Activated naive CD8-positive, alpha-beta T cell treated with anti-CD3 and anti-CD28 coated beads for 36 hours (primary cell): ENCODE data around the gene POLD3. TPM values are rescaled to one million over a fixed set of nuclear protein-coding genes. Genes with fewer than 3 reads are reported as not detected.
"Not testable (repeated sequence)": the region's sequence is repeated elsewhere in the genome, so short reads cannot be mapped to it uniquely, and the experiment has no call there.

Experiments
- DNase-seq: peaks from one replicate; pipeline ENCODE4 v3.0.0; 2021
- H3K27ac Mint-ChIP-seq: one replicate; pipeline ENCODE4 v1.8.0; 2022; ENCODE audit warnings: mild to moderate bottlenecking, moderate library complexity, mixed read lengths
- H3K27me3 Mint-ChIP-seq: one replicate; pipeline ENCODE4 v1.8.0; 2022; ENCODE audit warnings: mild to moderate bottlenecking, mixed read lengths
- H3K36me3 Mint-ChIP-seq: one replicate; pipeline ENCODE4 v1.8.0; 2021; ENCODE audit warnings: mild to moderate bottlenecking, mixed read lengths
- H3K4me1 Mint-ChIP-seq: one replicate; pipeline ENCODE4 v1.8.0; 2021; ENCODE audit warnings: mixed read lengths
- H3K4me3 Mint-ChIP-seq: one replicate; pipeline ENCODE4 v1.8.0; 2022; ENCODE audit warnings: mild to moderate bottlenecking, moderate library complexity, mixed read lengths
- H3K9me3 Mint-ChIP-seq: one replicate; pipeline ENCODE4 v1.8.0; 2022; ENCODE audit warnings: mixed read lengths
- total RNA-seq, 2 experiments: library from RNA; stranded (reverse); gene quantifications; one replicate each; pipeline ENCODE4 v1.2.3, GENCODE V29; 2021

Gene POLD3
- total RNA-seq, 2 experiments from 2014 or later: 68.4 to 71.3 TPM

DNA sequence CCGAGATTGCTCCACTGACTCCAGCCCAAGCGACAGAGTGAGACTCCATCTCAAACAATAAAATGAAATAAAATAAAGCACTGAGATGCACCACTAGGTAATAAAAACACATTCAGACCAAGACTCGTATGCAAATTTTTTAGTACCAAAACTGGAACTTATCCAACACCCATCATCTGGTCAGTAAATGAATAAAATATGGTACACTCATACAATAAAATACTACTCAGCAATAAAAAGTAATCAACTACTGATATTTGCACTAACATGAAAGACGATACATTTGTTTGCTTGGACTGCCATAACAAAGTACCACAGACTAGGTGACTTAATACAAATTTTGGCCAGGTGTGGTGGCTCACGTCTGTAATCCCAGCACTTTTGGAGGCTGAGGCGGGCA is 17.8 kb upstream of the POLD3 start:
- no peak overlapping the region for H3K27ac Mint-ChIP-seq
- H3K9me3 Mint-ChIP-seq: no peaks in the 10 kb centered on the region

DNA sequence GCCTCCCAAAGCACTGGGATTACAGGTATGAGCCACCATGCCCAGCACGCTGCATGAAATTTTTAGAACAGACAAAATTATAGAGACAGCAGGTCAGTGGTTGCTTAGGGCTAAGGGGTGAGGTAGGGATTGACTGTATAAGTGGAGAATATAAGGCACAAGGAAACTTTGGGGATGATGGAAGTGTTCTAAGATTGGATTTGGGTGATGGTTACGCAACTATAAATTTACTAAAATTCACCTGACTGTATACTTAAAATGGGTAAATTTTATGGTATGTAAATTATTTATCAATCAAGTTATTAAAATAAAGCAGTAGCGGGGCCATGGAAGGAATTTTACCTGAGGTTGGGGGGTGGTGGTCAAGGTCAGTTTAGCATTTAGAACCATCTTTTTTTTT is 16.4 kb upstream of the POLD3 start:
- H3K4me1 Mint-ChIP-seq: no peaks in the 10 kb centered on the region
- H3K4me3 Mint-ChIP-seq: no peak overlapping the region
- DNase-seq: no peak
- H3K27me3 Mint-ChIP-seq: no peaks in the 10 kb centered on the region
- no peak overlapping the region for H3K27ac Mint-ChIP-seq
- H3K9me3 Mint-ChIP-seq: no peaks in the 10 kb centered on the region
- no peaks in the 10 kb centered on the region for H3K36me3 Mint-ChIP-seq

More for the DNA sequence above, 17.8 kb upstream of the POLD3 start:
- DNase-seq: no peak
- Mint-ChIP-seq H3K36me3 (no peaks in the 10 kb centered on the region), H3K4me3 (no peak overlapping the region), H3K4me1 (no peaks in the 10 kb centered on the region), H3K27me3 (no peaks in the 10 kb centered on the region)

DNA sequence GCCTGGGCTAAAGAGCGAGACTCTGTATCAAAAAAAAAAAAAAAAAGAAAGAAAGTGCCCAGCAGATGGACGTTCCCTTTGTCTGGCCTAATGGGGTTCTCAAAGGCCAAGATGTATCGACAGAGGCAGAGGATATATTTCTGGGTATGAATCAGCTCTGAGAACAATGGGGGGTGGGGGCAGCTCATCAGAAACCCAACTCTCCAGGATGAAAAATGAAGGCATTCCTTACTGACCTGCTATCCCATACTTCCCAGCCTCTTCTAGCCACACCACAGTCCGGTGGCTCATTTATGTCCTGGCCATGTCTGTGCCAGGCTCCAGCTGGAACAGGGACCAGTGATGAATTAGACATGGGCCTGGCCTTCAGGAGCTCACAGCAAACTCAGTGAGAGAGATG is 15.2 kb upstream of the POLD3 start:
- H3K27me3 Mint-ChIP-seq: no peaks in the 10 kb centered on the region

DNA sequence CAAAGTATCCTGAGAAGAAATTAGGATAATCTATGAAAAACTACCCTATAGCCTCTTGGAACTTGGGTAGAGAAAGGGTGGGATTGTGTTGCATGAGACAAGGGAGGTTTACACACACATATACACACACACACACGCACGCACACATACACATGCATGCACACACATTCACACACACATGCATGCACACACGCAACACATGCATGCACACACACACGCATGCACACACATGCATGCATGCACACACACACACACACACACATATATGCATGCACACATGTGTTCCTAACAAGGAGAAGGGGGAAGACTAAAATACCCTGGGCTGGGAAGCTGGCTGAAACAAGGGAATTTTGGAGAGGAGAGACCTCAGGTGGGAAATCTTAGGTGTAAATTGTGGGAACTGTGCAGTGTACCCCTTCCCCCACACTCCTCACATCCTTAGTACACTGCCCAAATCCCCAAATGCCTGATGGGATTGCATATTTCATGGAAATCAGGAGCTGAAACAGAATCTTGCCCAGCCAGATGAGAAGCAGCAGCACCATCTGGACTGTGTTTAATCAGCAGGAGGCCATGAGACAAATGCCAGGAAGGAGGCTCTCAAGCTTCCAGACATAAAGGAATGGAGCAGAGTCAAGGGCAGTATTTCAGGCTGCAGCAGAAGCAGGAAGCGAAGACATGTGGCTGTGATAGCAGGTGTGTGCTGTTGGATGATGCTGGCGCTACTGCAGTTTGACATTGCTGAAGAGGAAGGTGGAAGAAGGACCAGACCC is 14.6 kb upstream of the POLD3 start:
- H3K9me3 Mint-ChIP-seq: no peaks in the 10 kb centered on the region

More for the DNA sequence above, 15.2 kb upstream of the POLD3 start:
- H3K27ac Mint-ChIP-seq: no peak overlapping the region
- no peaks in the 10 kb centered on the region for H3K9me3 Mint-ChIP-seq
- DNase-seq: no peak
- H3K4me3 Mint-ChIP-seq: no peak overlapping the region
- H3K36me3 Mint-ChIP-seq: no peaks in the 10 kb centered on the region
- H3K4me1 Mint-ChIP-seq: no peaks in the 10 kb centered on the region

DNA sequence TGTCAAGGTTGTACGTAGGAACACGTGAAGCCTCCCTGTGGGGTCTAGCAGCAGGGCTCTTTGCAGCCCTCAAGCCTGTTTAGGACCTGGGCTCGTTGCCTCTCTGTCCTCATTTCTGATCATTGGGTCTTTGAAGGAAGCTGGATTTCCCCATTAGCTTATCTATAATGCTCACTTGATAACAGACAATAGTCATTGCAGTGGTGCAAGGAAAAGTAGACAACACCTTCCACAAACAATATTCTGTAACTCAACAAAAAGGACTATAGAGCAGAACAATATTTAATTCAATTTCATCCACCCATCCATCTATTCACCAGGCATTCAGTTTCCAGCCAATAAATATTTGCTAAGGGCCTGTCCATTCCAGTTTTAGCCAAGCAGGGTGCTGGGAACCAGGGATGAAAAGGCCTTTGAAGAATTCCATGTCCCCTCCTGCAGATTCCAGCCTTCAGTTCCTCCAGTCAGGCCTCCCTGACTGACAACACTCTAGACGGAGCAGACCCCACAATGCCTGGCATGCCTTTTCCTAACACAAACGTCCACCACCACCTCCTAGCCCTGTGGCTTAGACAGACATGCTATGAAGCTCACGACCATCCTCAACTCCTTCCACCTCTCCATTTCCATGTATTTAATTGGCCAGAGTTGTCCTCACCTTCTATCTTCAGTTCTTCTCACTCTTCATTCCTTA is 12.7 kb upstream of the POLD3 start:
- no peaks in the 10 kb centered on the region for H3K9me3 Mint-ChIP-seq
- H3K36me3 Mint-ChIP-seq: no peaks in the 10 kb centered on the region
- no peak overlapping the region for H3K27ac Mint-ChIP-seq
- no peaks in the 10 kb centered on the region for H3K4me1 Mint-ChIP-seq
- H3K27me3 Mint-ChIP-seq: no peaks in the 10 kb centered on the region
- H3K4me3 Mint-ChIP-seq: no peak overlapping the region
- no peak for DNase-seq

More for the DNA sequence above, 14.6 kb upstream of the POLD3 start:
- Mint-ChIP-seq H3K27me3 (no peaks in the 10 kb centered on the region), H3K4me3 (no peak overlapping the region), H3K27ac (no peak overlapping the region), H3K36me3 (no peaks in the 10 kb centered on the region), H3K4me1 (no peaks in the 10 kb centered on the region)
- no peak for DNase-seq

DNA sequence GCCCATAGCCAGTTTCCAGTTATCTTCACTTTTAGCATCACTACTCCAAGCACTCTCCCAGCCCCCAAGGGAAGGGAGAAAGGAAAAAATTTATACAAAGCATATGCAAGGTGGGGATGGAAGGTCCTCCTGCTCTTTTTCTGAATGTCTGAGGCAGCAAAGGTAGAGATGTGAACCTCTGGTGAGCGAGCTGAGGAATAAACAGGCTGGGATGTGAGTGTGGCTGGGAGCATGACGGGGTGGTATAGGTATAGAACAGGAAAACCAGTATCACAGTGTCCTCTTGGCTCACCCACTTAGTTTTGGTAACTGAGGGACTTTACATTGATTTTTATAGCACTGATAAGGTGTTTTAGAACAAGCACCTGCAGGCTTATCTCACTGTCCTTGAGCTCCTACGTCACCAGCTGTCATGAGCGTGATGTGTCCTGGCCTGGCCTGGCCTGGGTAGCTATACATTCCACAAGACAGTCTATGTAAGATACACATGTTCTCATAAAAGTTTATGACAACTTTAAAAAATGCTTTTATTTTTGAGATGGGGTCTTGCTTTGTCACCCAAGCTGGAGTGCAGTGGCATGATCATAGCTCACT is 10.3 kb upstream of the POLD3 start:
- no peak overlapping the region for H3K4me3 Mint-ChIP-seq
- H3K27ac Mint-ChIP-seq: no peak overlapping the region
- DNase-seq: no peak
- H3K27me3 Mint-ChIP-seq: no peaks in the 10 kb centered on the region
- H3K9me3 Mint-ChIP-seq: no peaks in the 10 kb centered on the region
- H3K36me3 Mint-ChIP-seq: no peaks in the 10 kb centered on the region
- H3K4me1 Mint-ChIP-seq: no peaks in the 10 kb centered on the region

DNA sequence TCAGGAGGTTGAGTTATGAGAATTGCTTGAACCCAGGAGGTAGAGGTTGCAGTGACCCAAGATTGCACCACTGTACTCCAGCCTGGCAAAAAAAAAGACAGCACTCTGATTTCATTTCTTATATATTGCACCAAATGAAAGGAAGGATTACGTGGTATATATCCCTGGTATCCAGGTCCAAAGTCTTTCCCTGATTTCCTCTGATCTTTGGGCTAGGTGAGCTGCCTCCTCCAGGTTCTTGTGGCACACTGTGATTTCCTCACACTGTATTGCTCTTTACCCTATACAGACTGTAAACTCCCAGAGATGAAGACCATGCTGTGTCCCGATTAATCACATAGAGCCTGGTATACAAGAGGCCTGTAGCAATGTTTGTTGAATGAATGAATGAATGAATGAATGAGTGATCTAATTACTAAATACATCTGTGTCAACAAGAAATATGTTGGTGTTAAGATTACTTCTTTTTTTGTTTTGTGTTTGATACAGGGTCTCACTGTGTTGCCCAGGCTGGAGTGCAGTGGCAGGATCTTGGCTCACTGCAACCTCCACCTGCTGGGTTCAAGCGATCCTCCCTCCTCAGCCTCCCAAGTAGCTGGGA is 9.3 kb upstream of the POLD3 start:
- Mint-ChIP-seq H3K27me3 (no peaks in the 10 kb centered on the region), H3K36me3 (no peaks in the 10 kb centered on the region), H3K27ac (no peak overlapping the region), H3K4me1 (no peaks in the 10 kb centered on the region), H3K9me3 (no peaks in the 10 kb centered on the region), H3K4me3 (no peak overlapping the region)
- DNase-seq: no peak

DNA sequence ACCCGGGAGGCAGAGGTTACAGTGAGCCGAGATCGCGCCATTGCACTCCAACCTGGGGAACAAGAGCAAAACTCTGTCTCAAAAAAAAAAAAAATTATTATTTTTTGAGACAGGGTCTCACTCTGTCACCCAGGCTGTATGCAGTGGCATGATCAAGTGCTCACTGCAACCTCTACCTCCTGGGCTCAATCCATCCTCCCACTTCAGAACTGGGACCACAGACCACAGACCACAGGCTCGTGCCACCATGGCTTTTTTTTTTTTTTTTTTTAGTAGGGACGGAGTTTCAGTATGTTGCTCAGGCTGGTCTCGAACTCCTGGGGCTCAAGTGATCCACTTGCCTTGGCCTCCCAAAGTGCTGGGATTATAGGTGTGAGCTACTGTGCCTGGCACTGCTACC is 1.9 kb upstream of the POLD3 start:
- peaks cover 24% of the 10 kb centered on the region for H3K36me3 Mint-ChIP-seq
- peaks cover 17% of the 10 kb centered on the region for H3K4me1 Mint-ChIP-seq
- not testable (repeated sequence) for DNase-seq, H3K27me3 Mint-ChIP-seq, H3K27ac Mint-ChIP-seq, H3K4me3 Mint-ChIP-seq, H3K9me3 Mint-ChIP-seq

DNA sequence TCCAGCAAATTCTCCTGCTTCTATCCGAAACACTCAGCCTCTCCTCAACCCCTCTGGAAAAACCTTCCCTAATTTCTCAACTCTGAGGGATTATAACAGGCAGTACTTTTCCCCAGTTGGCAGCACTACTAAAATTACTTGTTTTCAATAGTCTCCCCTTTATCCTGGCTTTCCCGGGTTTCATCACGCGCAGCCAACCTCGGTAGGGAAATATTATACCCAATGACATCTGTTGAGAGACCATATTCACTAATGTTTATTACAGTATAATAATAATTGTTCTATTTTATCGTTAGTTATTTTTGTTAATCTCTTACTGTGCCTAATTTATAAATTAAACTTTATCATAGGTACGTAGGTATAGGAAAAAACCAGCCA is 330 bp upstream of the POLD3 start:
- H3K27me3 Mint-ChIP-seq: peaks cover 4% of the 10 kb centered on the region
- peaks cover 20% of the 10 kb centered on the region for H3K4me1 Mint-ChIP-seq
- H3K9me3 Mint-ChIP-seq: peaks cover 2% of the 10 kb centered on the region
- no peak for DNase-seq
- peaks cover 36% of the 10 kb centered on the region for H3K36me3 Mint-ChIP-seq
- H3K27ac Mint-ChIP-seq: peak overlapping the region; percentile 99
- peak overlapping the region; percentile 100 for H3K4me3 Mint-ChIP-seq

DNA sequence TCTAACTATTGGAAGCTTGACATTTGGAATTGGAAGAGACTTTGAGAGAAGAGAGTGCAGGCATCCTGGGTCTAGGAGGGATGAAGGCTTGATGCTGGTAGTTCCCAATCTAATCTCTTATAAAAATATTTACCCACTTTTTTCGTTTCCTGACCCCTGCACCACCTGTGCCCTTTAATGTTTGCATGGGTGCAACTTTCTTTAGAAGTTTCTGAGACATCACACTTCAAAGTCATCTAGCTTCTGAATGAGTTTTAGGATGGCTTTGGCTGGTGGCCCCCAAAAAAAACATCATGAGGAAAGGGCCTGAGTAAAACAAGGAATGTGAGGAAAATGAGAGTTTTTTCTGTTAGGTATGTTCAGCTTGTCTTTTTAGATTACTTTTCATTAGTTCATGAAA is 1.1 kb downstream of the POLD3 start:
- peaks cover 20% of the 10 kb centered on the region for H3K4me1 Mint-ChIP-seq
- H3K4me3 Mint-ChIP-seq: peak overlapping the region; percentile 100
- peaks cover 4% of the 10 kb centered on the region for H3K27me3 Mint-ChIP-seq
- peaks cover 2% of the 10 kb centered on the region for H3K9me3 Mint-ChIP-seq
- DNase-seq: no peak
- H3K36me3 Mint-ChIP-seq: peaks cover 47% of the 10 kb centered on the region
- H3K27ac Mint-ChIP-seq: peak overlapping the region; percentile 99

DNA sequence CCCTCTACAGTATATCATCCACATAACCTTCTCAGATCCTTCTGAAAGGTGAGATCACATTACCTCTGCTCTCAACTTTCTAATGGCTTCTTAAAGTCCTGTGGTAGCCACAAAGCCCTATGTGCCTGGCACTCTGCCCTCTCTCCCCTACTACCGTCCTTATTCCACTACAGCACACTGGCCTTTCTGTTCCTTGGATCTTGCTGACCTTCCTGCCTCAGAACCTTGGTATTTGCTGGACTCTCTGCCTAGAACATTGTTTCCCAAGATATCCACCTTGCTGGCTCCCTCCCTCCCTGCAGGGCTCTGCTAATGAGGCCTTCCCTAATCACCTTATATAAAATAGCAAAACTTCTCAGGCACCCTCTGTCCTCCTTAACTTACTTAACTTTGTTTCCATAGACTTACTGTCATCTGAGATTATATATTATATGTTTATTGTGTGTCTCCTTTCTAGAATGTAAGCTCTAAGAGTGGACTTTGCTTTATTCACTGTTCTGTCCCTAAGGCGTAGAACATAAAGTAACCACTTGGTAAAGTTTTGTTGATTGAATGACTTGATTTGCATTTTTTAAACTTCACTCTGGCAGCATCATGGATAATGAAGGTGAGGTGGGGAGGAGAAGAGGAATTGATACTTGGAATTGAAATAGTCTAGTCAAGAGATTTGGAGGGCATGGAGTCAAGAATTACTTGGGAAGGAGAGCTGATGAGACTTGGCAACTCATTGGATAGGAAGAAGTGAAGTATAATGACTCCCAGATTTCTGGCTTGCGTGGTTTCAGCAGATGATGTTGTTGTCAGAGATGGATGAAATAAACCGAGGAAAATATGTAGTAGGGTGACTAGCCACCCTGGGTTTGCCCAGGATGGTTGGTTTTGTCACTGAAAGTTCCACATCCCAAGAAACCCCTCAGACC is 10.5 kb downstream of the POLD3 start:
- no peak overlapping the region for H3K4me3 Mint-ChIP-seq
- no peaks in the 10 kb centered on the region for H3K9me3 Mint-ChIP-seq
- no peak overlapping the region for H3K27ac Mint-ChIP-seq
- H3K27me3 Mint-ChIP-seq: no peaks in the 10 kb centered on the region
- H3K36me3 Mint-ChIP-seq: peaks cover 9% of the 10 kb centered on the region
- no peak for DNase-seq
- no peaks in the 10 kb centered on the region for H3K4me1 Mint-ChIP-seq

DNA sequence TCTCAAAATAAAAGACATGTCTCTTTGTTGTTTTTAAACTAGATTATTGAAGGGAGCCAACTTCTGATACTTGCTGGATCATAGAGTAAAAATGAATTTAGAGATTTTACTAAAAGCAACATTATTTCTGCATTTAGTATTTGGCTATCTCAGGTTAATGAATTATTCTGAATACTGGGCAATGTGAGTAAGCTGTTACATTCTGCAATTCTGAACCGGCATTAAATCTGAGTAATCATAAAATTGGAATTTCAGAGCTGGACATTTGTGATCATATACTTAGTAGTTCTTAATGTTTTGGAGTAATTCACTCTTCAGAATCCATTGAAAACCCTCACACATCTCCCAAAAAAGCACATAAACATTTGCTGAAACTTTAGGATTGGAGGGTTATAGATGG is 11.5 kb downstream of the POLD3 start:
- Mint-ChIP-seq H3K27ac (no peak overlapping the region), H3K4me1 (no peaks in the 10 kb centered on the region)

DNA sequence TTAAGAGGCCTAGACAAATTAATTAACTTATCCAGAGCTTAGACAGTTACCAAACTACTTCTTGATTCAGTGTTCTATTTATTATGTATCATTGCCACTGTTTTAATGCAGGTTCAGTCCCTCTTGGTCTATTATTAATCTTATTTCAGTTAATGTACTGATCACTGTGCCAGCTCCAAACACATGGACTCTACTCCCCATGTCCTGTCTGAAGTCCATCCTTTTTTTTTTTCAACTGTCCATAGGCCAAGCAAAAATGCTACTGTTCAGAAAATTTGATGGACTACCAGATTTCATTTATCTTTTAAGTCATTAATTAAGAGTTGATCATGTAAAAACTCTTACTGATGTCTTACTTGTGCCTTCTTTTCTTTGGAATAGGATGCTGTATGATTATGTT is 11.9 kb downstream of the POLD3 start:
- Mint-ChIP-seq H3K9me3 (no peaks in the 10 kb centered on the region), H3K4me1 (no peaks in the 10 kb centered on the region), H3K36me3 (peaks cover 8% of the 10 kb centered on the region), H3K27ac (no peak overlapping the region), H3K27me3 (no peaks in the 10 kb centered on the region), H3K4me3 (no peak overlapping the region)
- DNase-seq: no peak

More for the DNA sequence above, 11.5 kb downstream of the POLD3 start:
- Mint-ChIP-seq H3K9me3 (no peaks in the 10 kb centered on the region), H3K27me3 (no peaks in the 10 kb centered on the region), H3K36me3 (peaks cover 8% of the 10 kb centered on the region), H3K4me3 (no peak overlapping the region)
- no peak for DNase-seq

DNA sequence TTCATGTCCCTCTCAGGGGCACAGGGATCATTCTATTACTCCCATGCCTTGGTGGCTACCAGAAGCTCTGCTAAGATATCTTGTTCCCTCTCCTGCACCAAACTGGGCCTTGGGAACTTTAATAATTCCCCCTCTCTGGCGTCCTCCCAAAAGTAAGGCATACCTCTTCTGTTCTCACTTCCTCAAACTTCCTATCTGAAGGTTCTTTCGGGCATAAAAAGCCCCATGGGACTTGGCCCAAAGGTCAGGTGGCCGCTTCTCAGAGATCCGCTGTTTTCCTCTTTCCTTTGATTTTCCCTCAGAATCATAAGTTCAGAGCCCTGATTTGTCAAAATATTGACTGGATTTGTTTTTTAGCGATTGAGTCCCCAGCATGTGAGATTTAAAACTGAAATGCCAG is 13.0 kb downstream of the POLD3 start:
- Mint-ChIP-seq H3K4me3 (no peak overlapping the region), H3K4me1 (peaks cover 2% of the 10 kb centered on the region), H3K36me3 (peaks cover 13% of the 10 kb centered on the region)

More for the DNA sequence above, 13.0 kb downstream of the POLD3 start:
- DNase-seq: no peak
- Mint-ChIP-seq H3K9me3 (no peaks in the 10 kb centered on the region), H3K27me3 (no peaks in the 10 kb centered on the region), H3K27ac (no peak overlapping the region)
